Ovary (tissue), 9 donors: ENCODE data around the gene POT1. TPM values are rescaled to one million over a fixed set of nuclear protein-coding genes. Genes with fewer than 3 reads are reported as not detected.

Source experiments
- DNase-seq, 5 donors: peaks; one replicate each; pipeline ENCODE4 v3.0.0-alpha.2; 2019 to 2020
- H3K27ac ChIP-seq, 2 donors: fragments of 200-600 bp; one replicate each; pipeline versions ENCODE4 v1.5.1 to v1.8.0; 2019 to 2022
- H3K27me3 ChIP-seq: fragments of 200-600 bp; one replicate; pipeline ENCODE4 v1.8.0; 2022
- H3K36me3 ChIP-seq: fragments of 200-600 bp; sonication (generic); one replicate; pipeline ENCODE4 v1.5.1; 2019
- H3K4me1 ChIP-seq: one replicate; pipeline ENCODE4 v1.8.1; 2013; ENCODE audit warnings: mild to moderate bottlenecking, moderate library complexity; ENCODE audit not compliant: insufficient read depth
- H3K4me3 ChIP-seq: fragments of 200-600 bp; sonication (generic); one replicate; pipeline ENCODE4 v1.5.1; 2017
- H3K9me3 ChIP-seq, 2 donors: fragments of 200-600 bp in 1 of 2; sonication (generic) in 1 of 2; one replicate each; pipeline versions ENCODE4 v1.5.1 to v1.8.1; 2013 to 2019; ENCODE audit warnings: mild to moderate bottlenecking in 1 of 2, moderate library complexity in 1 of 2
- CTCF ChIP-seq, 3 donors: fragments of 450-650 bp in 2 of 3; fragments of 200-600 bp in 1 of 3; IDR thresholded peaks; one replicate each; pipeline versions ENCODE4 v1.5.1 to v1.8.0; 2016 to 2022; ENCODE audit warnings: antibody characterized with exemption in 3 of 3, mild to moderate bottlenecking in 1 of 3
- EP300 ChIP-seq: sonication (generic); formaldehyde crosslinking; IDR thresholded peaks from one replicate; pipeline ENCODE4 v1.6.1; 2017; ENCODE audit warnings: antibody characterized with exemption
- POLR2A ChIP-seq: fragments of 450-650 bp; IDR thresholded peaks from one replicate; pipeline ENCODE4 v1.6.1; 2017; ENCODE audit warnings: antibody characterized with exemption, mild to moderate bottlenecking, moderate library complexity
- WGBS, 3 donors: extraction: QIAGEN DNeasy Blood & Tissue Kit in 1 of 3; methylation state at CpG; one replicate each; pipeline versions ENCODE4 v1.1.5 to v1.1.7; 2013 to 2017; 5-methylcytosine and 5-hydroxymethylcytosine counted together
- intact Hi-C, 4 donors: fragments of 100-400 bp; cut with DNase I; formaldehyde crosslinking; loops; one replicate each; pipeline versions ENCODE4 v1.11.0 to v1.15.1; 2022 to 2023
- polyA plus RNA-seq, 2 donors: library from polyadenylated mRNA; stranded (reverse); fragments of 200-250 nt in 1 of 2; fragments of 350-450 nt in 1 of 2; fragmentation: Illumina TruSeq in 1 of 2; extraction: RNeasy Lipid Tissue Mini Kit (QIAGEN cat#74804) in 1 of 2; gene quantifications; one replicate each; pipeline ENCODE4 v1.2.3, GENCODE V29; 2013 to 2014
- total RNA-seq, 7 donors: library from RNA; depleted of rRNA in 2 of 7; stranded (reverse); fragments of >200 nt in 2 of 7; fragmentation: NEBNext Ultra II Directional in 3 of 7; extraction: Animal tissue kit (Norgen Biotek cat#: 25700) in 3 of 7; gene quantifications; one replicate each; pipeline versions ENCODE4 v1.1.0 to v1.2.4, GENCODE V29; 2016 to 2023
- donor health status: DM: no; HTN: no; CAD: no; lungs with moderate emphysema.
- donor health status: DM: no; HTN: no; CAD: no.
- donor health status: Bipolar disorder and iron deficiency.
- donor health status: DM: yes; HTN: yes; CAD: no.
- donor health status: DM: no; HTN: no; CAD: no.
- donor health status: DM: yes; HTN: yes; CAD: no.

The POT1 gene
- total and polyA plus RNA-seq, 9 donors = 12.3 to 33.0 (median 19.8) TPM

GRCh38 chr7:124940306-124940705 is 10.7 kb upstream of the POT1 start:
- H3K27me3 ChIP-seq = no peaks in the 10 kb centered on the region
- H3K27ac ChIP-seq = no peak overlapping the region
- intact Hi-C loops = no loop called here
- H3K9me3 ChIP-seq = no peaks in the 10 kb centered on the region
- DNase-seq = no peak
- H3K4me3 ChIP-seq = no peak overlapping the region
- WGBS, 3 donors = 83 to 87% (median 84%) methylated on average over 2 of the region's 2 CpGs
- no peaks in the 10 kb centered on the region for H3K4me1 ChIP-seq
- H3K36me3 ChIP-seq = no peaks in the 10 kb centered on the region
- TF ChIP-seq POLR2A = no peak
- TF ChIP-seq CTCF (IDR thresholded peaks at IDR 0.05) = no peak
- TF ChIP-seq EP300 = no peak

GRCh38 chr7:124938128-124938527 is 8.5 kb upstream of the POT1 start:
- Histone ChIP-seq H3K27me3 (no peaks in the 10 kb centered on the region), H3K27ac (no peak overlapping the region), H3K36me3 (no peaks in the 10 kb centered on the region), H3K4me1 (no peaks in the 10 kb centered on the region), H3K4me3 (no peak overlapping the region), H3K9me3 (no peaks in the 10 kb centered on the region)
- WGBS, 3 donors = 88 to 91% (median 90%) methylated on average over 2 of the region's 2 CpGs
- intact Hi-C loops = no loop called here
- no peak for TF ChIP-seq POLR2A
- TF ChIP-seq EP300 = no peak
- TF ChIP-seq CTCF (IDR thresholded peaks at IDR 0.05) = no peak
- DNase-seq = no peak

GRCh38 chr7:124937076-124937475 is 7.5 kb upstream of the POT1 start:
- Histone ChIP-seq H3K36me3 (no peaks in the 10 kb centered on the region), H3K27ac (no peak overlapping the region), H3K27me3 (no peaks in the 10 kb centered on the region), H3K4me1 (no peaks in the 10 kb centered on the region), H3K9me3 (no peaks in the 10 kb centered on the region), H3K4me3 (no peak overlapping the region)
- 85 to 97% (median 86%) methylated on average over 1 of the region's 1 CpG for WGBS, 3 donors
- intact Hi-C loops = no loop called here
- DNase-seq = no peak
- no peak for TF ChIP-seq EP300
- no peak for TF ChIP-seq CTCF (IDR thresholded peaks at IDR 0.05)
- TF ChIP-seq POLR2A = no peak

- Histone ChIP-seq H3K27ac (no peak overlapping the region), H3K4me1 (no peaks in the 10 kb centered on the region), H3K36me3 (no peaks in the 10 kb centered on the region), H3K4me3 (no peak overlapping the region), H3K9me3 (no peaks in the 10 kb centered on the region), H3K27me3 (no peaks in the 10 kb centered on the region)
- DNase-seq = no peak
- intact Hi-C loops = no loop called here
- TF ChIP-seq POLR2A (no peak), CTCF (IDR thresholded peaks at IDR 0.05) (no peak), EP300 (no peak)
Observed at GRCh38 chr7:124934841-124935240, 5.2 kb upstream of the POT1 start.
